SK-N-SH (cell line): ENCODE measurements around the gene NMT2. TPM values are rescaled to one million over a fixed set of nuclear protein-coding genes. Genes with fewer than 3 reads are reported as not detected.

Experiments used
- CHD2 ChIP-seq: fragments of 150-350 bp; IDR thresholded peaks from 2 replicates; pipeline ENCODE4 v1.6.1; 2018; ENCODE audit warnings: low read length; ENCODE audit not compliant: partially characterized antibody
- CTCF ChIP-seq: fragments of 200-600 bp; sonication (generic); IDR thresholded peaks from 2 replicates; pipeline ENCODE4 v1.6.1; 2017; ENCODE audit warnings: antibody characterized with exemption, mild to moderate bottlenecking, moderate library complexity
- ELF1 ChIP-seq: IDR thresholded peaks from 2 replicates; pipeline ENCODE4 v1.4.0; 2012
- FOXM1 ChIP-seq: IDR thresholded peaks from 2 replicates; pipeline ENCODE4 v1.4.0; 2012; ENCODE audit warnings: low read depth, mild to moderate bottlenecking
- IRF3 ChIP-seq: fragments of 150-350 bp; IDR thresholded peaks from 2 replicates; pipeline ENCODE4 v1.6.1; 2016; ENCODE audit warnings: mild to moderate bottlenecking, low read depth, low read length
- JUND ChIP-seq: IDR thresholded peaks from 2 replicates; pipeline ENCODE4 v1.4.0; 2012
- MEF2A ChIP-seq: IDR thresholded peaks from 2 replicates; pipeline ENCODE4 v1.4.0; 2012; ENCODE audit warnings: low read depth, borderline replicate concordance
- PBX3 ChIP-seq: IDR thresholded peaks from 2 replicates; pipeline ENCODE4; 2012
- POLR2AphosphoS5 ChIP-seq: IDR thresholded peaks from 2 replicates; pipeline ENCODE4 v1.6.1; 2012; ENCODE audit warnings: low read depth, low read length
- RAD21 ChIP-seq: IDR thresholded peaks from 2 replicates; pipeline ENCODE4 v1.6.1; 2012; ENCODE audit warnings: mild to moderate bottlenecking, low read length
- RFX5 ChIP-seq: IDR thresholded peaks from 2 replicates; pipeline ENCODE4 v1.6.1; 2012; ENCODE audit warnings: mild to moderate bottlenecking, improper control_type of control experiment, low read length
- TCF12 ChIP-seq: IDR thresholded peaks from 2 replicates; pipeline ENCODE4 v1.4.0; 2012
- TEAD4 ChIP-seq: IDR thresholded peaks from 2 replicates; pipeline ENCODE4 v1.4.0; 2012; ENCODE audit warnings: mild to moderate bottlenecking, borderline replicate concordance; ENCODE audit not compliant: insufficient read depth
- USF1 ChIP-seq: IDR thresholded peaks from 2 replicates; pipeline ENCODE4 v1.4.0; 2012; ENCODE audit warnings: low read depth, borderline replicate concordance
- YY1 ChIP-seq: IDR thresholded peaks from 2 replicates; pipeline ENCODE4 v1.4.0; 2012; ENCODE audit warnings: low read depth, mild to moderate bottlenecking
- polyA plus RNA-seq, 3 experiments: library from polyadenylated mRNA; depleted of rRNA; stranded (reverse); fragments of >200 nt; gene quantifications; 2 replicates each; pipeline ENCODE4 v1.2.3, GENCODE V29; 2012
- TF ChIP-seq, protein P1 (sequence below): fragments of 150-350 bp; IDR thresholded peaks from 2 replicates; pipeline ENCODE4 v1.6.1; 2017; ENCODE audit warnings: antibody characterized with exemption, low read length, low read depth, borderline replicate concordance
- TF ChIP-seq, protein P2 (sequence below): IDR thresholded peaks from 2 replicates; pipeline ENCODE4 v1.4.0; 2012; ENCODE audit warnings: low read depth

The NMT2 gene
- polyA plus RNA-seq, 1 of the 3 experiments (the other 2 are of a cell fraction): 25.9 TPM

- TF ChIP-seq, protein P1, sequence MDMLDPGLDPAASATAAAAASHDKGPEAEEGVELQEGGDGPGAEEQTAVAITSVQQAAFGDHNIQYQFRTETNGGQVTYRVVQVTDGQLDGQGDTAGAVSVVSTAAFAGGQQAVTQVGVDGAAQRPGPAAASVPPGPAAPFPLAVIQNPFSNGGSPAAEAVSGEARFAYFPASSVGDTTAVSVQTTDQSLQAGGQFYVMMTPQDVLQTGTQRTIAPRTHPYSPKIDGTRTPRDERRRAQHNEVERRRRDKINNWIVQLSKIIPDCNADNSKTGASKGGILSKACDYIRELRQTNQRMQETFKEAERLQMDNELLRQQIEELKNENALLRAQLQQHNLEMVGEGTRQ: no peak
- peak; percentile 18; the same call in 1 of the 2 replicates for TF ChIP-seq POLR2AphosphoS5
- TF ChIP-seq TCF12: peak; percentile 74; the same call in 1 of the 2 replicates
- no peak for TF ChIP-seq RAD21
- no peak for TF ChIP-seq CHD2
- no peak for TF ChIP-seq FOXM1
- TF ChIP-seq YY1: no peak
- TF ChIP-seq IRF3: no peak
- TF ChIP-seq CTCF: no peak
- TF ChIP-seq MEF2A: peak; percentile 84
- TF ChIP-seq RFX5: no peak
- TF ChIP-seq, protein P2, sequence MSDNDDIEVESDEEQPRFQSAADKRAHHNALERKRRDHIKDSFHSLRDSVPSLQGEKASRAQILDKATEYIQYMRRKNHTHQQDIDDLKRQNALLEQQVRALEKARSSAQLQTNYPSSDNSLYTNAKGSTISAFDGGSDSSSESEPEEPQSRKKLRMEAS: peak; percentile 67
- peak; percentile 64; the same call in 1 of the 2 replicates for TF ChIP-seq PBX3
- peak; percentile 65 for TF ChIP-seq JUND
- TF ChIP-seq ELF1: no peak
- TF ChIP-seq USF1: no peak
- 0 out of 2 replicates have a peak, but pooled peaks have one; percentile 14 for TF ChIP-seq TEAD4
Measured at GRCh38 chr10:15197276-15197675, 28.8 kb upstream of the NMT2 start (continued).
